MM.1S (cell line): ENCODE measurements around the gene WFDC1.

Source experiments
- DNase-seq: peaks from one replicate; pipeline ENCODE4 v3.0.0-alpha.2; 2015
- H2AFZ ChIP-seq: fragments of 300-600 bp; sonication (generic); 2 replicates; pipeline ENCODE4 v1.6.0; 2016; ENCODE audit warnings: antibody characterized with exemption, low read length
- H3F3A ChIP-seq: fragments of 300-600 bp; sonication (generic); 2 replicates; pipeline ENCODE4 v1.6.1; 2016; ENCODE audit warnings: mild to moderate bottlenecking, antibody characterized with exemption, low read length, moderate library complexity, mixed read lengths; ENCODE audit not compliant: insufficient read depth
- H3K27ac ChIP-seq: fragments of 300-600 bp; sonication (generic); 2 replicates; pipeline ENCODE4 v1.5.1; 2016; ENCODE audit warnings: mild to moderate bottlenecking, low read length
- H3K27me3 ChIP-seq: fragments of 300-600 bp; sonication (generic); replicated peaks from 2 replicates; pipeline ENCODE4 v1.6.0; 2016; ENCODE audit warnings: low read length; ENCODE audit not compliant: insufficient read depth
- H3K36me3 ChIP-seq: fragments of 300-600 bp; sonication (generic); replicated peaks from 2 replicates; pipeline ENCODE4 v1.6.1; 2016; ENCODE audit warnings: mild to moderate bottlenecking, low read length, mixed read lengths; ENCODE audit not compliant: insufficient read depth
- H3K4me1 ChIP-seq: fragments of 300-600 bp; sonication (generic); 2 replicates; pipeline ENCODE4 v1.6.1; 2016; ENCODE audit warnings: low read length, mixed read lengths
- H3K4me2 ChIP-seq: fragments of 300-600 bp; sonication (generic); 2 replicates; pipeline ENCODE4 v1.6.0; 2016; ENCODE audit warnings: low read depth, low read length
- H3K4me3 ChIP-seq: fragments of 300-600 bp; sonication (generic); 2 replicates; pipeline ENCODE4 v1.5.1; 2016; ENCODE audit warnings: low read length, mixed read lengths
- H3K79me2 ChIP-seq: fragments of 300-600 bp; sonication (generic); 2 replicates; pipeline ENCODE4 v1.6.1; 2016; ENCODE audit warnings: mixed run types, low read length, mixed read lengths
- H3K9ac ChIP-seq: fragments of 300-600 bp; sonication (generic); 2 replicates; pipeline ENCODE4 v1.6.1; 2016; ENCODE audit warnings: low read length, mixed read lengths
- H3K9me2 ChIP-seq: fragments of 300-600 bp; sonication (generic); replicated peaks from 2 replicates; pipeline ENCODE4 v1.6.1; 2016; ENCODE audit warnings: mild to moderate bottlenecking, low read length, mixed read lengths; ENCODE audit not compliant: insufficient read depth
- H3K9me3 ChIP-seq: fragments of 300-600 bp; sonication (generic); replicated peaks from 2 replicates; pipeline ENCODE4 v1.6.1; 2016; ENCODE audit warnings: mild to moderate bottlenecking, low read length, mixed read lengths; ENCODE audit not compliant: insufficient read depth
- H4K20me1 ChIP-seq: fragments of 300-600 bp; sonication (generic); 2 replicates; pipeline ENCODE4 v1.6.1; 2016; ENCODE audit warnings: mild to moderate bottlenecking, low read length, moderate library complexity, mixed read lengths; ENCODE audit not compliant: insufficient read depth
- CTCF ChIP-seq: fragments of 300-600 bp; sonication (generic); IDR thresholded peaks from 2 replicates; pipeline ENCODE4 v1.5.1; 2016; ENCODE audit warnings: antibody characterized with exemption, low read length, mixed read lengths
- EZH2 ChIP-seq: fragments of 300-600 bp; sonication (generic); optimal IDR thresholded peaks from 2 replicates; pipeline ENCODE3; 2017; ENCODE audit warnings: low read depth, mild to moderate bottlenecking, antibody characterized with exemption, low read length, mixed read lengths
- EZH2phosphoT487 ChIP-seq: fragments of 300-600 bp; sonication (generic); IDR thresholded peaks from 2 replicates; pipeline ENCODE4 v1.6.1; 2018; ENCODE audit warnings: antibody characterized with exemption, low read length

The WFDC1 gene

GRCh38 chr16:84247331-84247730 is 47.3 kb upstream of the WFDC1 start:
- Histone ChIP-seq H3K9me3 (no peaks in the 10 kb centered on the region), H4K20me1 (no peaks in the 10 kb centered on the region), H3K27me3 (peaks cover 24% of the 10 kb centered on the region), H3K27ac (no peak overlapping the region), H3F3A (no peaks in the 10 kb centered on the region), H3K4me1 (no peaks in the 10 kb centered on the region), H2AFZ (no peak overlapping the region), H3K9me2 (no peaks in the 10 kb centered on the region), H3K79me2 (no peaks in the 10 kb centered on the region), H3K4me3 (no peak overlapping the region), H3K36me3 (no peaks in the 10 kb centered on the region), H3K4me2 (no peak overlapping the region), H3K9ac (no peak overlapping the region)
- no peak for TF ChIP-seq EZH2phosphoT487
- TF ChIP-seq EZH2 = no peak
- no peak for TF ChIP-seq CTCF
- no peak for DNase-seq

- H3K9me3 ChIP-seq = no peaks in the 10 kb centered on the region
- no peaks in the 10 kb centered on the region for H3K79me2 ChIP-seq
- no peak overlapping the region for H3K4me2 ChIP-seq
- DNase-seq = no peak
- no peaks in the 10 kb centered on the region for H3K36me3 ChIP-seq
- no peaks in the 10 kb centered on the region for H3K4me1 ChIP-seq
- no peak overlapping the region for H3K9ac ChIP-seq
- H3K27me3 ChIP-seq = peaks cover 24% of the 10 kb centered on the region
- H3K27ac ChIP-seq = no peak overlapping the region
- H3F3A ChIP-seq = no peaks in the 10 kb centered on the region
- H3K4me3 ChIP-seq = no peak overlapping the region
- no peak for TF ChIP-seq EZH2phosphoT487
- TF ChIP-seq CTCF = no peak
- TF ChIP-seq EZH2 = no peak
- H4K20me1 ChIP-seq = no peaks in the 10 kb centered on the region
- no peak overlapping the region for H2AFZ ChIP-seq
- H3K9me2 ChIP-seq = no peaks in the 10 kb centered on the region
These were observed 46.8 kb upstream of the WFDC1 start for GRCh38 chr16:84247844-84248243.

GRCh38 chr16:84252184-84252583 is 42.5 kb upstream of the WFDC1 start:
- H3K27ac ChIP-seq = no peak overlapping the region
- H3K4me3 ChIP-seq = no peak overlapping the region
- H4K20me1 ChIP-seq = no peaks in the 10 kb centered on the region
- no peaks in the 10 kb centered on the region for H3K9me3 ChIP-seq
- no peak overlapping the region for H3K9ac ChIP-seq
- H3F3A ChIP-seq = no peaks in the 10 kb centered on the region
- H3K4me2 ChIP-seq = no peak overlapping the region
- no peaks in the 10 kb centered on the region for H3K36me3 ChIP-seq
- DNase-seq = no peak
- TF ChIP-seq EZH2 = no peak
- no peaks in the 10 kb centered on the region for H3K79me2 ChIP-seq
- no peaks in the 10 kb centered on the region for H3K4me1 ChIP-seq
- H3K27me3 ChIP-seq = peaks cover 31% of the 10 kb centered on the region
- H2AFZ ChIP-seq = no peak overlapping the region
- no peaks in the 10 kb centered on the region for H3K9me2 ChIP-seq

- Histone ChIP-seq H3K9me3 (no peaks in the 10 kb centered on the region), H3K79me2 (no peaks in the 10 kb centered on the region), H3F3A (no peaks in the 10 kb centered on the region), H3K4me2 (no peak overlapping the region), H3K4me3 (no peak overlapping the region), H3K4me1 (no peaks in the 10 kb centered on the region), H3K36me3 (no peaks in the 10 kb centered on the region), H3K27me3 (peaks cover 31% of the 10 kb centered on the region), H3K9me2 (no peaks in the 10 kb centered on the region), H4K20me1 (no peaks in the 10 kb centered on the region), H2AFZ (no peak overlapping the region), H3K27ac (no peak overlapping the region), H3K9ac (no peak overlapping the region)
- no peak for DNase-seq
- TF ChIP-seq EZH2phosphoT487 (no peak), EZH2 (no peak), CTCF (no peak)
These were observed 41.5 kb upstream of the WFDC1 start for GRCh38 chr16:84253173-84253572.
